ENCODE data around the gene IGSF9. TPM values are rescaled to one million over a fixed set of nuclear protein-coding genes. Genes with fewer than 3 reads are reported as not detected.

IGSF9 gene
- total and polyA plus RNA-seq, 10 of the 15 experiments (the other 5 are each of a cell fraction or from before 2014, with no cell fraction given) = 0.04 to 0.07 TPM; not detected in 8

- TF ChIP-seq CUX1 (IDR thresholded peaks at IDR 0.05; ENCODE audit: insufficient replicate concordance, low read depth, low read length) (no peak), NBN (IDR thresholded peaks at IDR 0.05) (no peak), RAD21 (IDR thresholded peaks at IDR 0.05; ENCODE audit: insufficient read depth, low read depth, low read length) (no peak), NFIC (IDR thresholded peaks at IDR 0.05; ENCODE audit: low read depth, low read length) (no peak), EZH2 (IDR thresholded peaks at IDR 0.05; ENCODE audit: borderline replicate concordance, control insufficient read depth, low read depth, low read length) (no peak), CEBPB (IDR thresholded peaks at IDR 0.05; ENCODE audit: borderline replicate concordance in 1 of 2, low read depth in 2 of 2, low read length in 2 of 2) (no peak), STAT3 (IDR thresholded peaks at IDR 0.05; ENCODE audit: low read depth, low read length) (no peak), SIN3A (IDR thresholded peaks at IDR 0.05; ENCODE audit: low read depth, low read length) (no peak)
Measured at GRCh38 chr1:159877695-159878444, 67.5 kb downstream of the IGSF9 start (continued).

Small RNA genes lying within 50 kb of the gene (microRNA-seq; reads per million reads assigned to microRNA genes)
- gene MIR4259 = not detected

Small RNA genes lying within 50 kb of the gene (small RNA-seq; reads per million reads assigned to genes)
- gene MIR4259 = not detected

Other genes starting within 250 kb of the IGSF9 start
Only the 7 nearest of the 15 such genes appear.
- gene SLAMF8, start 118.7 kb downstream of the IGSF9 start, total RNA-seq (2014; rRNA removed) = 0.06 TPM in 1 of 2 replicates, not detected in the other
- gene SLAMF8, start 118.7 kb downstream of the IGSF9 start, total RNA-seq (2014; rRNA removed; fragmentation: Illumina TruSeq; extraction: Trizol) = 0.05 TPM in 1 of 2 replicates, not detected in the other
- gene SLAMF8, start 118.7 kb downstream of the IGSF9 start, total RNA-seq (2021) = 0.08 TPM in 1 of 2 replicates, not detected in the other
- gene SLAMF8, start 118.7 kb downstream of the IGSF9 start, polyA plus RNA-seq (2011; rRNA removed) = 0.26 and 0.69 TPM in 2 replicates
- gene SLAMF8, start 118.7 kb downstream of the IGSF9 start, polyA plus RNA-seq (2014; fragmentation: Illumina TruSeq; extraction: Trizol) = 0.21 TPM in 1 of 2 replicates, not detected in the other
- gene SLAMF8, start 118.7 kb downstream of the IGSF9 start, polyA plus RNA-seq (2014; fragmentation: Nextera tagmentation; extraction: Ambion mirVana) = under 1 TPM; 0.04 to 0.10 TPM
- 0.14 and 0.26 TPM in 2 replicates for gene SLAMF8, start 118.7 kb downstream of the IGSF9 start, polyA plus RNA-seq (2014; rRNA removed)
- gene SLAMF8, start 118.7 kb downstream of the IGSF9 start, polyA plus RNA-seq (2016; fragmentation: Nextera tagmentation; extraction: Ambion mirVana) = under 1 TPM in 1 of 2 experiments, not detected in 1; 0.07 TPM
- not detected in 2 replicates for gene VSIG8, start 83.0 kb downstream of the IGSF9 start, total RNA-seq (2014; rRNA removed)
- not detected in 2 replicates for gene VSIG8, start 83.0 kb downstream of the IGSF9 start, total RNA-seq (2014; rRNA removed; fragmentation: Illumina TruSeq; extraction: Trizol)
- gene VSIG8, start 83.0 kb downstream of the IGSF9 start, total RNA-seq (2021) = not detected in 2 replicates
- gene VSIG8, start 83.0 kb downstream of the IGSF9 start, polyA plus RNA-seq (2011; rRNA removed) = not detected in 2 replicates
- not detected in 2 replicates for gene VSIG8, start 83.0 kb downstream of the IGSF9 start, polyA plus RNA-seq (2014; fragmentation: Illumina TruSeq; extraction: Trizol)
- gene VSIG8, start 83.0 kb downstream of the IGSF9 start, polyA plus RNA-seq (2014; fragmentation: Nextera tagmentation; extraction: Ambion mirVana) = not detected
- not detected in 2 replicates for gene VSIG8, start 83.0 kb downstream of the IGSF9 start, polyA plus RNA-seq (2014; rRNA removed)
- not detected for gene VSIG8, start 83.0 kb downstream of the IGSF9 start, polyA plus RNA-seq (2016; fragmentation: Nextera tagmentation; extraction: Ambion mirVana)
- 0.33 and 0.56 TPM in 2 replicates for gene CFAP45, start 45.4 kb downstream of the IGSF9 start, total RNA-seq (2014; rRNA removed)
- gene CFAP45, start 45.4 kb downstream of the IGSF9 start, total RNA-seq (2014; rRNA removed; fragmentation: Illumina TruSeq; extraction: Trizol) = 0.72 and 0.78 TPM in 2 replicates
- 0.64 and 0.93 TPM in 2 replicates for gene CFAP45, start 45.4 kb downstream of the IGSF9 start, total RNA-seq (2021)
- 0.69 and 1.1 TPM in 2 replicates for gene CFAP45, start 45.4 kb downstream of the IGSF9 start, polyA plus RNA-seq (2011; rRNA removed)
- 0.73 and 0.89 TPM in 2 replicates for gene CFAP45, start 45.4 kb downstream of the IGSF9 start, polyA plus RNA-seq (2014; fragmentation: Illumina TruSeq; extraction: Trizol)
- gene CFAP45, start 45.4 kb downstream of the IGSF9 start, polyA plus RNA-seq (2014; fragmentation: Nextera tagmentation; extraction: Ambion mirVana) = under 1 TPM; 0.43 to 0.46 TPM
- 0.82 and 0.91 TPM in 2 replicates for gene CFAP45, start 45.4 kb downstream of the IGSF9 start, polyA plus RNA-seq (2014; rRNA removed)
- under 1 TPM; 0.58 to 0.91 TPM for gene CFAP45, start 45.4 kb downstream of the IGSF9 start, polyA plus RNA-seq (2016; fragmentation: Nextera tagmentation; extraction: Ambion mirVana)
- gene TAGLN2, start 20.1 kb downstream of the IGSF9 start, total RNA-seq (2014; rRNA removed) = 345 and 363 TPM in 2 replicates
- gene TAGLN2, start 20.1 kb downstream of the IGSF9 start, total RNA-seq (2014; rRNA removed; fragmentation: Illumina TruSeq; extraction: Trizol) = 152 and 155 TPM in 2 replicates
- gene TAGLN2, start 20.1 kb downstream of the IGSF9 start, total RNA-seq (2021) = 340 and 350 TPM in 2 replicates
- 198 and 427 TPM in 2 replicates for gene TAGLN2, start 20.1 kb downstream of the IGSF9 start, polyA plus RNA-seq (2011; rRNA removed)
- gene TAGLN2, start 20.1 kb downstream of the IGSF9 start, polyA plus RNA-seq (2014; fragmentation: Illumina TruSeq; extraction: Trizol) = 253 and 362 TPM in 2 replicates
- gene TAGLN2, start 20.1 kb downstream of the IGSF9 start, polyA plus RNA-seq (2014; fragmentation: Nextera tagmentation; extraction: Ambion mirVana) = 100 to 1,000 TPM; 216 to 262 TPM
- 415 and 449 TPM in 2 replicates for gene TAGLN2, start 20.1 kb downstream of the IGSF9 start, polyA plus RNA-seq (2014; rRNA removed)
- gene TAGLN2, start 20.1 kb downstream of the IGSF9 start, polyA plus RNA-seq (2016; fragmentation: Nextera tagmentation; extraction: Ambion mirVana) = 100 to 1,000 TPM; 541 to 611 TPM
- not detected in 2 replicates for gene SLAMF9, start 8.6 kb upstream of the IGSF9 start, total RNA-seq (2014; rRNA removed)
- gene SLAMF9, start 8.6 kb upstream of the IGSF9 start, total RNA-seq (2014; rRNA removed; fragmentation: Illumina TruSeq; extraction: Trizol) = not detected in 2 replicates
- gene SLAMF9, start 8.6 kb upstream of the IGSF9 start, total RNA-seq (2021) = not detected in 2 replicates
- gene SLAMF9, start 8.6 kb upstream of the IGSF9 start, polyA plus RNA-seq (2011; rRNA removed) = not detected in 2 replicates
- gene SLAMF9, start 8.6 kb upstream of the IGSF9 start, polyA plus RNA-seq (2014; fragmentation: Illumina TruSeq; extraction: Trizol) = not detected in 2 replicates
- not detected for gene SLAMF9, start 8.6 kb upstream of the IGSF9 start, polyA plus RNA-seq (2014; fragmentation: Nextera tagmentation; extraction: Ambion mirVana)
- gene SLAMF9, start 8.6 kb upstream of the IGSF9 start, polyA plus RNA-seq (2014; rRNA removed) = not detected in 2 replicates
- gene SLAMF9, start 8.6 kb upstream of the IGSF9 start, polyA plus RNA-seq (2016; fragmentation: Nextera tagmentation; extraction: Ambion mirVana) = not detected
- gene PIGM, start 86.4 kb upstream of the IGSF9 start, total RNA-seq (2014; rRNA removed) = 4.6 and 6.0 TPM in 2 replicates
- gene PIGM, start 86.4 kb upstream of the IGSF9 start, total RNA-seq (2014; rRNA removed; fragmentation: Illumina TruSeq; extraction: Trizol) = 4.4 and 4.5 TPM in 2 replicates
- 4.1 and 4.4 TPM in 2 replicates for gene PIGM, start 86.4 kb upstream of the IGSF9 start, total RNA-seq (2021)
- 4.6 and 5.1 TPM in 2 replicates for gene PIGM, start 86.4 kb upstream of the IGSF9 start, polyA plus RNA-seq (2011; rRNA removed)
- 5.6 and 6.1 TPM in 2 replicates for gene PIGM, start 86.4 kb upstream of the IGSF9 start, polyA plus RNA-seq (2014; fragmentation: Illumina TruSeq; extraction: Trizol)
- gene PIGM, start 86.4 kb upstream of the IGSF9 start, polyA plus RNA-seq (2014; fragmentation: Nextera tagmentation; extraction: Ambion mirVana) = 1 to 10 TPM; 2.6 to 3.7 TPM
- 4.2 and 4.6 TPM in 2 replicates for gene PIGM, start 86.4 kb upstream of the IGSF9 start, polyA plus RNA-seq (2014; rRNA removed)
- 1 to 10 TPM; 5.6 to 6.1 TPM for gene PIGM, start 86.4 kb upstream of the IGSF9 start, polyA plus RNA-seq (2016; fragmentation: Nextera tagmentation; extraction: Ambion mirVana)
- 0.06 and 0.22 TPM in 2 replicates for gene KCNJ10, start 124.5 kb upstream of the IGSF9 start, total RNA-seq (2014; rRNA removed)
- gene KCNJ10, start 124.5 kb upstream of the IGSF9 start, total RNA-seq (2014; rRNA removed; fragmentation: Illumina TruSeq; extraction: Trizol) = not detected in 2 replicates
- not detected in 2 replicates for gene KCNJ10, start 124.5 kb upstream of the IGSF9 start, total RNA-seq (2021)
- 0.09 and 0.11 TPM in 2 replicates for gene KCNJ10, start 124.5 kb upstream of the IGSF9 start, polyA plus RNA-seq (2011; rRNA removed)
- 0.04 and 0.27 TPM in 2 replicates for gene KCNJ10, start 124.5 kb upstream of the IGSF9 start, polyA plus RNA-seq (2014; fragmentation: Illumina TruSeq; extraction: Trizol)
- under 1 TPM; 0.07 to 0.29 TPM for gene KCNJ10, start 124.5 kb upstream of the IGSF9 start, polyA plus RNA-seq (2014; fragmentation: Nextera tagmentation; extraction: Ambion mirVana)
- gene KCNJ10, start 124.5 kb upstream of the IGSF9 start, polyA plus RNA-seq (2014; rRNA removed) = 0.01 TPM in 1 of 2 replicates, not detected in the other
- under 1 TPM; 0.12 to 0.20 TPM for gene KCNJ10, start 124.5 kb upstream of the IGSF9 start, polyA plus RNA-seq (2016; fragmentation: Nextera tagmentation; extraction: Ambion mirVana)